Stimulated activated CD4-positive, alpha-beta T cell treated with anti-CD3 and anti-CD28 coated beads, Interleukin-12 subunit alpha, Interleukin-12 subunit beta, amount 100 ng/mL, for 4 hours (primary cell): ENCODE results near the gene TMEM266.
A peak's percentile ranks its signal among the peaks of the same experiment; 100 is the strongest.

ENCODE experiments used
- DNase-seq: peaks from one replicate; pipeline ENCODE4 v3.0.0-alpha.2; 2020

Gene TMEM266

DNA sequence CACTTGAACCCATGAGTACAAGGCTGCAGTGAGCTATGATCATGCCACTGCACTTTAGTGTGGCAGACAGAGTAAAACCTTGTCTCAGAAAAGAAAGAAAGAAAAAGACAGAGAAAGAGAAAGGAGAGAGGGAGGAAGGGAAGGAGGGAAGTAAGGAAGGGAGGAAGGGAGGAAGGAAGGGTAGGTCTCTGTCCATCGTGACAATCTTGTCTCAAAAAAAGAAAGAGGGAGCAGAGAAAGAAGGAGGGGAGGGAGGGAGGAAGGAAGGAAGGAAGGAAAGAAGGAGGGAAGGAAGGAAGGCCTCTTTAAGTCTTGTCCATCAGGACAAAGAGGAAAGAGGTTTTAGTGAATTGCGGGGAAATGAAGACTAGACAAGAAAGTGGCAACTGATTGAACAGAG lies 129.3 kb downstream of the TMEM266 start:
- no peak for DNase-seq

DNA sequence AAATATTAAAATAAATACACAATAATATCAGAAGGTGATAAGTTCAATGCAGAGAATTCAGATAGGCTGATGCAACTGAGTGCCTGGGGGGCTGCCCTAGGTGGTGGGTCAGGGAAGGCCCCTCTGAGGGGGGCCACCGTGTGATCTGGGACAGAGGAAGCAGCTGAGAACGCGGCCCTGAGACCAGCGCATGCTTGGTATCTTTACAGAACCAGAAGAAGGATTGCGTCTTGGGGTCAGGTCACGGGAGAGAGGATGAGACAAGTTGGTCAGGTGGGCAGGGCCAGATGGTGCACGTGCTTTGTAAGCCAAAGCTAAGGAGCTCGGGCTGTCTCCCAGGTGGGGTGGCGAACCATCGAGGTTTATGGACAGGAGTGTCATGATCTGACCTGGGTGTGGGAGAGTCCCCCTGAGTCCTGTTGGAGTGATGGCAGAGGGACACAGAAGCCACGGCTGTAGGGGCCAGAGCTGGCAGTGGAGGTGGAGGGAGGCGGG lies 130.3 kb downstream of the TMEM266 start:
- DNase-seq, result no peak

DNA sequence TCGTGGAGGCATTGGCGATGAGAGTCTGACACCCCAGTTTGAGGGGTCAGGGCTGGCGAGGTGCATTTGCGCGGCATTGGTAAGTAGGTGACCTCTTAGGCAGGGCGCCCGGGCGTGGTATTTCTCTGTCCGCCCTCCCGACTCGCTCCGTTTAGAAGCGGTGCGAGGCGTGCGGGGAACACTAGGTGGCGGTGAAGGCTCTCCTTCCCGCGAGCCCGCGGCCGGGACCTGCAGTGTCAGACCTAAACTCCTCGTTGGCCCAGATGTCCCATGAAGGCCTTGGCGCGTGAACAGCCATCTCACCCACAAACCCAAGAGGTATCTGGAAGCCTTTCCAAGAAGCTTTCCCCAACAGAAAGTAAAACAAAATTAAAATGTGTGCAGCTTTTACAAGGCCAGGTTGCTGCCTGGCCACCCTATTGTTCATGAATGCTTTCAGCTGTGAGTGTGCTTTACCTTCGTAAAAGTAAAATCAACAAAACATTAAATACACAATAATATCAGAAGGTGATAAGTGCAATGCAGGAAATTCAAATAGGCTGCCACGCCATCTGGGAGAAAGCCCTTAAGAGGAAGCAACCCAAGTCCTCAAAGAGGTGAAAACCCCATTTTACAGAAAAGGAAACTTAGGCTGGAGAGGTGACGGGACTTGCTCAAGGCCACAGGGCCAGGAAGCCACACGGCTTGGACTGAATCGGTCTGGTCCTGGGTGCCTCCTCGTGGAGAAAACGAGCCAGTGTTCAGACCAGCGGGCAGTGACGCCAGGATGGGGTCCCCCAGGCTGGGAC lies 131.2 kb downstream of the TMEM266 start:
- DNase-seq, result peak; percentile 69

DNA sequence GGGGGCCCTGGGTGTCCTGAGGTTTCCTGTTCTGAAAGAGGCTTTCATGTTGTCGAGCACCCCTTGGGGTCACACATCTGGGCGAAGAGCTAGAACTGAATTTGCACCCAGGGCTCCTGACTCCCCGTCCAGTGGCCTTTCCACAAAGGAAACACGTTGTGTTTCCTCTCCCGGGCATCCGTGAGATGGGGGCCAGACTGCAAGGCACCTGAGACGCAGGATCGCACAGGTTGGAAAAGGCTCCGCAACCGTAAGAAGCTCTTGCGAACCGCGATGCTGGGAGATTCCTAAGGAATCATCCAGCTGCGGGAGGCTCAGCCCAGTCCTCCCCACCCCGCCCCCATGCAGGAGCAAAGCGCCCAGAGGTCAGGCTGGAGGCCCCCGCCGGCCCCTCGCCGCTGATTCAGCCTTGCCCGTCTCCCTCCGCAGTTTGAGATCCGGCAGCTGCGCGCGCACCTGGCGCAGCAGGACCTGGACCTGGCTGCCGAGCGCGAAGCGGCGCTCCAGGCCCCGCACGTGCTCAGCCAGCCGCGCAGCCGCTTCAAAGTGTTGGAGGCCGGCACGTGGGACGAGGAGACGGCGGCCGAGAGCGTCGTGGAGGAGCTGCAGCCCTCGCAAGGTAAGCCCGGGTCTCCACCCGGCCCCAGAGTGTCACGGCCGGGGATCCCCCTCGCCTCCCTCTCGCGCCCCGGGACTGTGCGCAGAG lies 131.9 kb downstream of the TMEM266 start:
- DNase-seq, result no peak

DNA sequence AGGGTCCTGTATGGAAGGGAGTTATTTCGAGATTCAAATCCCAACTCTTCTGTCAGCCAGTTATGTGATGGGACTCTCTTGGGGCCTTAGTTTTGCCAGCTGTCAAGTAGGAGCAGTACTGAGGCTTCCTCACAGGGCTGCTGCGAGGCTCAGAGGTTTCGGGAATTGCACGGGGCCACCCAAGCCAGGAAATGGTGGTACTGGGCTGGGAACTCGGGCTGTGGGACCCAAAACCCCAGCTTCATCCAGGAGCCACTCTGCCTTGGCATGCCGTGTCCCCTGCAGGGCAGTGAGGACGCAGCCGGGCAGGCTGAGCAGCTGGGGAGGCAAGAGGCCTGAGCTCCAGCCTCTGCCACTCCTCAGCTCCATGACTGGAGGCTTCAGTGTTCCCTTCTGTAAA lies 132.9 kb downstream of the TMEM266 start:
- DNase-seq, result no peak

DNA sequence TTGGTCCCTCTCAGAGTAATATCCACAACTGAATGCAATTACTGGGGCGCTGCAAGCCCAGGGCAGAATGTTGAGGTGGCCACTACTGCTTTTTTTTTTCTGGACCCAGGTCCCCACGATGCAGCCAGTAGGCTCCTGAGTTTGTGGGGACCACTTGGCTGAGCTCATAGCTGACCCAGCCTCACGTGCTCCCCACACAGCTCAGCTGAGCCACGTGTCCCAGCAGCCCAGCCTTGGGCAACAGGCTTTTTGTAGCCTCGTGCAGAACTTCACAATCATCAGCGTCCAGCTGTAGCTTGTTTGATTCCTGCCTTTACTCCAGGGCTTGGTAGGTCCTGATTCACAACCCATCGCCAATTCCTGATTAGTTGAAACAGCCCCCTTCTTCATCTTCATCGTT lies 134.1 kb downstream of the TMEM266 start:
- DNase-seq, result no peak

DNA sequence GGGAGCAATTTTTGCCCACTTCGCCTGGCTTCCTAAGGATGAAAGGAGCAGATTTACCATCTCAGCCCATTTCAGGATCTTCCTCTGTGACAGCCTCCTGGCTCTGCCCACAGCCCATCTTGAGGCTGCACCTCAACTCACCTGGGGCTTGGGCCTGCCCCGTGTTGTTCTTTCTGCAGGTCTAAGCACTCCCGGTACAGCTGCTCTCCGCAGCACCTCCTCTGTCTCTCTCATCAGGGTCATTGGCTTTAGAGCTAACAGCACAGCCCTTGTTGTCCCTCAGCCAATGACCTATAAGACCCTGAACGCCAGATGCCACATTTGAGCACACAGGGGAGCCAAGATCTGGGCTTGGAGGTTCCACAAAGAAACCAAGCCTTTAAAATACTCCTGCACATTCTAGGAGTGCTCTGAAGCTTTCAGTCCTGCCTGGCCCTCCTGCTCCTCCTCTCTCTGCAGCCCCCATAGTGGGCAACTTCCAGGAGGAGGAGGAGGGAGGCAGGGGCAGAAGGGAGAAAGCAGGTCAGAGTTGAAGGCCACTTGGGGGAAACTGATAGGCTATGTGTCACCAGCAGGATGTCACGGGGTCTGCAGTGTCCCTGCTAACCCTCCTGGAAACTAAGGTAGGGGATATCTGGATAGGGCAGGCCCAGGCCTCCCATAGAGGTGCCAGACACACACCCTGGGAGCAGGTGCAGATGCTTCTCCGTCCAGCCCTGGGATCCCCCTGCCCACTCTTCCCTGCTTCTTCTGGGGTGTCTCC lies 135.9 kb downstream of the TMEM266 start:
- no peak for DNase-seq

DNA sequence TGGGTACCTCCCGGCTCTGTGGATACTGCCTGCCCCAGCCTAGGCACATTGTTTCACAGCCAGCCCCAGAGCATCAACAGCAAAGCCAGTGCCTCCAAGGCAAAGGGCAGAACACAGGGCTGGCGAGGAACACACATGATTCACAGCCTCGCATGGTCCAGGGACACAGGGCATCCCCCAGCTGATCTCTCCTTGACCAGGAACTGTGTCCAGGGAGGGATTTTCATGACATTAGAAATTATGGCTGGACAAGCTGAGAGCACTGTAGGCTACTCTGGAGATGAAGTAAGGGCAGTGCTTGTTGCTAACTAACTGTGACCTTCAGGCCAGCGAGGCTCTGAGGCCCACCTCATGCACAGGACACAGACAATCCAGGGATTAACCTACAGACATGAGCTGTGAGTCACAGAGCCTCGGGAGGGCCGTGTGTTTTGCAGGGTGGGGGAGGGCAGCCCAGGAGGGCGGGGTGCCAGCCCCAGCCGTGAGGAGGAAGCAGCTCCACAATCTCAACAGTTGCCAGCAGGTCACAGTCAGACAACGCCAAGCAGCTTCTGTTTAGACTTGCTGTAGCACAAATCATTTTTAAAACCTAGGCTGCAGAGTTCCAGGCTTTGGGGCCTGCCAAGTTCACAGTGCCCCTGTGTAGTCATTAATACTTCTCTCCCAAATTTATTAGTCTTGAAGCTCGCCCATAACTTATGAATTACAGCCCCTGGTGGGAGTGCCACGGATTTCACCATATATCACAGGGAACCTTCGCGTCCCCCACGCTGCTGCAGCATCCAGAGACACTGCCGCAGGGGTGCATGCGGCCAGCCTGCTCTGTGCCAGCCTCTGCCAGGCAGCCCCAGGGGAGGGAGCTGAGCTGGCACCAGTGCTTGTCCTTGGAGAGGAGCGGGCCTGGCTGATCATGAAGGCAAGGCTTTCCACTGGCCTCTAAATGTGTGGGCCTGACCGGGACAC lies 136.8 kb downstream of the TMEM266 start:
- no peak for DNase-seq

DNA sequence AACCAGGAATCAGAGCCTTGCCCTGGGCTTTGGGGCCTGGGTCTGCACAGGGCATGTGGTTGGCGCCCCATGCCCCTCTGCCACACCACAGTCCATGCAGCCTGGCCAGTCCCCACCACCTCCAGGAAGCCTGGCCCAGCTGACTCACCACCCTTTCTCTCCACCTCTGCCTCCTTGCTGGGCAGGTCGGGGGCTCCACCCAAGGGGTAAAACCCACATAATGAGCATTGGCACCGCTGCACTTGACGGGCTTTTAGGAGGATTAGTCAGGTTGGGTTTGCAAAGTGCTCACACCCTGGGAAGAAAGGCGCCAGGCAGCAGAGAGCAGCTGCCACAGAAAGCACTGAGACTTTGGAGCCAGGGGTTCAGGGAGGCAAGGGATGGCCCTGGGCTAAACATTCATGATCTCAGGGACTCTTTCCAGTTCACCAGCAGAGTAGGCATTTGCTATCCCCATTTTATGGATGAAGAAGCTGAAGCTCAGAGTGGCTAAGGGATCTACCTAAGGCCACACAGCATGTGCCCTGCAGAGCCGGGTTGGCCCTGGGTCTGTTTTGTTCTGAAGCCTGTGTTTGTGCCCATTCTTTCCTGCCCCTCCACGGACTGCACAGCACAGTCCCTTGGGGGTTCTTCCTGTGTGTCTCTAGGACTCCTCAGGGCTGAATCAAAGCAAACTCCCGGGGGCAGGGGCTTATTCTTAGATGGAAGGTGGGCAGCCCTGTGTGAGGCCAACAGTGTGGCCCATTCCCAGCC lies 138.1 kb downstream of the TMEM266 start:
- no peak for DNase-seq

DNA sequence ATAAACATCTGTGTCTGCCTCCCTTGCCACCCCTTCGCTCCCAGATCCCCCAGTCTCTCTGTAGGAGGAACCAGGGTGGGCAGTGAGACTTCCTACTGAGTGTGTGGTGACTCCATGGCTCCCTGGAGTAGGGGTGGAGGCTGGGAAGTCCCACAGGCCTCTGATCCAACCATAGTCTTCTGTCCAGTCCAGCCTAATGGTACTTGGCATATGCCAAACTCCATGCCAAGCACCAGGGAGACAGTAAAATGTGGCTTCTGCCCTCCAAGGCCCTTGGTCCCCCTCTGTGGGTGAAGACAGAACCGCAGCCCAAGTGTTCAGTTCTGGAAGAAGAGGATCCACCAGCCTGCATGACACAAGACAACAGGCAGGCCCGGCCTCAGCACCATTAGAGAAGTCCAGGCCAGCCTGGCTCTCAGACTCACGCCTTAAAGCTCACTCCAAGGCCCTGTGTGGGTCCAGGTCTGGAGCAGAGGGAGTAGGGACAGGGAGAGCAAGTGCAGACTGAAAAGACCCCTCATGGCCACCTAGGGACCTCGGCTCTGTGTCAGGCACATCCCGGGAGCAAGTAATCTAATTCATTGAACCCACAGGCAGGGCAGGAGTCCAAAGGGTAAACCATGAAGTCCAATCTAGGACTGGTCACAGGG lies 138.8 kb downstream of the TMEM266 start:
- no peak for DNase-seq

DNA sequence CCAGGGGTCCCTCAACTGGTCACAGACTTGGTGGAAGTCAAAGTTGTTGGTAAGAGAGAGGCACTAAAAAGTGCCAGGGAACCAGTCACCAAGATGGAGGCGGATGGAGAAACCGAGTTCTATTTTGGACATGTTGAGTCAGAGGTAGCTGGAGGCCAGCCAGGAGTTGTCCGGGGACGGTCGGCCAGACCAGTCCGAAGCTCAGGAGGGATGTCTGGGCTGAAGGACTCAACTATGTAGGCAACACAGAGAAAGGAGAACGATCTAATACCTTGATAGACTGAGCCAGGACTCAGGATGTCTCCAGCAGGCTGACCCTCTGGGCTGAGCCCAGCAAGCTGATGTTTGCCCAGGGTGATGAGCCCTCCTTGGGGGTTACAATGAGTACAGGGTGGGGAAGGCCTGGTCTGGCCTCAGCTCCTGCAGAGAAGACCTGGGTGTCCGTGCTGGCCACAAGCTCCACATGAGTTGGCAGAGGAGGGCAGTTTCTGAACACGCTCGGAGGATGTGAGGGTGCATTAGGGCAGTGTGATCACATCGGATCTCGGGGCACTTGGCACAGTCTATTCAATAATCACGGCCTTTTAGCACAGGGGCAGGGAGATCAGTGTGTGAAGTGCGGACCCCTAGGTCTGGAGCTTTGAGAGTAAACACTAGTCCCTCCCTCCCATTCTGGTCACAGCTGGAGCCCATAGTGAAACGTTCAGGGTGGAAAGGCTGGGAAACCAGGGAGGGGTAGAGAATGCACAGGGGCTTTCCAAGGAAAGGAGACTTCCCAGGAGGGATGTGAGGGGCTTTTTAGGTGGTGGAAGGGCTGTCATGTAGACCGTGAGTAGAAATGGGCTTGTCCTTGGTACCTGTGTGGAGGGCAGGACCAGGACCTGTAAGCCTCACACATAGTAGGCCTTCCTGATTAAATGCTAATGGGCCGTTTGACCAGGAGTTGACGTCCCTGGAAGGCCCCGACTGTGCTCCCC lies 139.6 kb downstream of the TMEM266 start:
- DNase-seq, result no peak

DNA sequence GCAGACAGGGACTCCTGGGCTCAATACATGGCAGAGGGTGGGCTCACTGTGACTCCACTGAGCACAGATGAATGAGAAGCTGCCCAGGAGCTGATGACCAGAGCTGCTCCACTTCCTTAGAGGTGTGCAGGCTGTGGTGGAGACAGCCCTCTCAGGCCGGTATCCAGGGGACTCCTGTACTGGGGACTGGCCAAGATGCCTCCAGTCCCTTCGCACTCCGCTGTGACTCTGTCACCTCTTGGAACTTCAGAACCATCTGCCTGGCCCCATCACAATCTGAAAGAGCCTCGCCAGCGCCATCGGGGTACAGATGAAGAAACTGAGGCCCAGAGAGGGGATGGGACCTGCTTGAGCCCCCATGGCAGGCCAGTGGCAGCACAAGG lies 140.3 kb downstream of the TMEM266 start:
- DNase-seq, result no peak

DNA sequence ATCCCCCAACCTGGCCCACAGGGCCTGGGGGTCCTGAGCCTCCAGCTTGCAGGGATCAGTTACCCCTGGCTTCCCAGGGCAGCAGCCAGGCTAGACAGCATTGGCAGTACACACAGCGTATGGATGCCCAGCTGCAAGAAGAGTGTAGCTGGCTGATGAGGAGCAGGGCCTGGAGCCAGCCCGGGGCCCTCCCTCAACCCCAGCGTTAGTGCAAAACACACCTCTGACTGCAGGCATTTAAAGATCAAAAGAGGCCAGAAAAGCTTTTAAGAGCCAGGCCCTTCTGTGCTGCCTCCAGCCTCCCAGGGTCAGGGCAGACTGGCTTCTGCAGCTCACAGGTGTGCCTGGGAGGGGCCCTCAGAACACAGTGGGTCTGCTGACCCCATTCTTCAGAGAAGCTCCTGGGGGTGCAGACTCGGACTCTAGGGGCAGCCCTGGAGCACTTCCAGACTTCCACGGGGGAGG lies 140.9 kb downstream of the TMEM266 start:
- DNase-seq, result no peak

DNA sequence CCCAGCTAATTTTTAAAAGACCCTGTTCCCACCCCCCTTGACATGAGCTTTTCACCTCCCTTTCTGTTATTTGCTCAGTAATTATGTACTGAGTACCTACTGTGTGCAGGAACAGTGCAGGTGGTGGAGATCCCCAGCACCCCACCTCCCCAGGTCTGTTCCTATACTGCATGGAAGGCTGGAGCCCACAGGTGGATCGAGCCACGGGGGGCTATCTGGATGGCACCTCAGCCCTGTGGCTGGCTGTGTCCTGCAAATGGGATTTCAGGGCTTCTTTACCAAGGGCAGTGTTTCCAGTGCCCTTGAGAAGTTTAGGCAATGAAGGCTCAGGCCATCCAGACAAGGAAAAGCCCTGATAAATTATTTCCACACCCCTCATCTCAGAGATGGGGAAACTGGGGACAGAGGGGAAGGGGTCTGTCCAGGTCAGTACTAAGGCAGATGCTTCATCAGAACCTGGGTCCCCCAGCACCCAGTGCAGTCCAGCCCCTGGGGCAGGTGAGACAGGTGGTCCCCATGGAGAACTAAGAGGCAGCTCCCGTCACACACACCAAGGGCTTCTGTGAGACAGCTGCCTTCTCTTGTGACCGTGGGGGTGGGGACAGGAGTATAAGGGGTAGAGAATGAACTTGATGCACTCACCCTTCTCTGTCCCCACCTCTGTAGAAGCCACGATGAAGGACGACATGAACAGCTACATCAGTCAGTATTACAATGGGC lies 141.9 kb downstream of the TMEM266 start:
- DNase-seq, result no peak

DNA sequence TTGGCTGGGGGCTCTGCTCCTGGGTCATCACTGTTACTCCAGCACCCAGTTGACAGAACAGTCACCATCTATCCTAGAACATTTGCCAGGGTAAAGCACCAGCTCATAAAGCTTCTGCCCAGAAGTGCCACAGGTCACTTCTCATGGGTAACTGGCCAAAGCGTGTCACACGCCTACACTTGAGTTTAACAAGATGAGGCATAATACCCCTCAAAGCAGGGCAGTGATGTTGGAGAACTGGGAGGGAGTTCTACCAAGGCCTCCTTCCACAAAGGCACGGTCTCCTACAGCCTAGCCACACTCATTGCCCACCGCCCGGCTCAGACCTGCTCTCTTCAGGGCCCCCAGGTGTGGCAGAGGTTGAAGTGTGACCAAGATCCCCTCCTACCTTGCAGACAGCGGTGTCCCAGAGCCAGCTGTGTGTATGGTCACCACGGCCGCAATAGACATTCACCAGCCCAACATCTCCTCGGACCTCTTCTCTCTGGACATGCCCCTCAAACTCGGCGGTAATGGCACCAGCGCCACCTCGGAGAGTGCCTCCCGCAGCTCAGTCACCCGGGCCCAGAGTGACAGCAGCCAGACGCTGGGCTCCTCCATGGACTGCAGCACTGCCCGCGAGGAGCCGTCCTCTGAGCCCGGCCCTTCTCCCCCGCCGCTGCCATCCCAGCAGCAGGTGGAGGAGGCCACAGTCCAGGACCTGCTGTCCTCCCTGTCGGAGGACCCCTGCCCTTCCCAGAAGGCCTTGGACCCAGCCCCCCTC lies 143.7 kb downstream of the TMEM266 start:
- DNase-seq, result no peak

DNA sequence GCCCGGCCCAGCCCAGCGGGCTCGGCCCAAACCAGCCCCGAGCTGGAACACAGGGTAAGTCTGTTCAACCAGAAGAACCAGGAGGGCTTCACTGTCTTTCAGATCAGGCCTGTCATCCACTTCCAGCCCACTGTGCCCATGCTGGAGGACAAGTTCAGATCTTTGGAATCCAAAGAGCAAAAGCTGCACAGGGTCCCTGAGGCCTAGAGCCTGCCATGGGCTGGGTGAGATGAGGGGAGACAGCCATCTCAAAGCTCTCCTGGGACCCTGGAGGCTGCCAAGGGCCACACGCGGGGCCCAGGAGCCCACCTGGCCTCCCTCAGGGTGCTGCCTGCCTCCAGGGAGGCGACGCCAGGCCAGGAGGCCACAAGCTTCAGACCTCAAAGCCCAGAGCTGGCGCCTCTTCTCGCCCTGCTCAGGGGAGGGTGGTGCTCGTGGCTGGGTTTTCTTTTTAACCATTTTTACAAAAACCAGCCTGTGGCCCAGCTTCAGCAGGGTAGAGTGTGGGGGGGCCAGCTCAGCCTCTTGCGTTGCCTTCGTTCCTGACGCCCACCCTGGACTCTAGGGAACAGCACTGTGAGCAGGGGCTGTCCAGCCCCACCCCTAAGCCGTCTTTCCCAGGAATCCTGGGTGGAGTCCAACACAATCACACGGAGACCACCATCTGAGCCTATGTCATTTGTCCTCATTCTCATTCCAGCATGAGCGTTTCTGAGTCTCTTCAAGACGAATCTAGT lies 144.5 kb downstream of the TMEM266 start:
- DNase-seq, result no peak

DNA sequence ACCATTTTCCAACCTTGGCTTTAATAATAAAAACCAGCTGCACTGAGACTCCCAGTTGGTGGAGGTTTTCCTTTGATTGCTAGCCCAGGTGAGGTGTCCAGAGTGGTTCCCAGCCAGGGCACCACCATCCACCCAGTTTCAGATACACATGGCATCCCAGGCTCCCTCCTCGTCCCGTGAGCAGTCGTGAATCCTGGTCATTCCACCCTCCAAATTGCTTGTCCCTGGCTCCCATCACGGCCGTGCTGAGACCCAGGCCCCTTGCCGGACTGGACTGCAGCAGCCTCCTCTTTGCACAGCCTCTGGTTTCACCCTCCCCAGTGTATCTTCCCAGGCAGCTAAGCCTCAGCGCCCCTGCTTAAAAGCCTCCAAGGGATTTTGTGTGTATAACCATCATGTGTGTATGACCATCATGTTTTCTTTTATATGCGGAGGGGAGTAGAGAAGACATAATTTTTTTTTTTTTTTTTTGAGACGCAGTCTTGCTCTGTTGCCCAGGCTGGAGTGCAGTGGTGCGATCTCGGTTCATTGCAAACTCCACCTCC lies 145.2 kb downstream of the TMEM266 start:
- no peak for DNase-seq
